MM.1S (cell line): ENCODE results near the gene GBP3.

Experiments used
- EZH2 ChIP-seq: fragments of 300-600 bp; sonication (generic); optimal IDR thresholded peaks from 2 replicates; pipeline ENCODE3; 2017; ENCODE audit warnings: low read depth, mild to moderate bottlenecking, antibody characterized with exemption, low read length, mixed read lengths
- EZH2phosphoT487 ChIP-seq: fragments of 300-600 bp; sonication (generic); IDR thresholded peaks from 2 replicates; pipeline ENCODE4 v1.6.1; 2018; ENCODE audit warnings: antibody characterized with exemption, low read length
- TF ChIP-seq, protein P1 (sequence below): fragments of 300-600 bp; sonication (generic); IDR thresholded peaks from 2 replicates; pipeline ENCODE4 v1.5.1; 2016; ENCODE audit warnings: antibody characterized with exemption, low read length, mixed read lengths

DNA sequence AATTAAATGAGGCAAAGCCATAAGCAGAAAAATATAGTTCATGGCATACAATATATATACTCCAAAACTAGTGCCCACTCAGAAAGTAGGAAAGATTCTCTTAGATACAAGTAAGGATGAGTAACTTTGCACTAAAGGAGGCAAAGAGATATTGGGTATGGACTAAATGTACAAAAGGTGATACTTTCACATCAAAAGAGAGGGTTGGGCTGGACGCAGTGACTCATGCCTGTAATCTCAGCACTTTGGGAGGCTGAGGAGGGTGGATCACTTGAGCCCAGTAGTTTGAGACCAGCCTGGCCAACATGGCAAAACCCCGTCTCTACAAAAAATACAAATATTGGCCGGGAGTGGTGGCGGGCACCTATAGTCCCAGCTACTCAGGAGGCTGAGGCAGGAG lies 37.0 kb downstream of the GBP3 start:
- TF ChIP-seq, protein P1, sequence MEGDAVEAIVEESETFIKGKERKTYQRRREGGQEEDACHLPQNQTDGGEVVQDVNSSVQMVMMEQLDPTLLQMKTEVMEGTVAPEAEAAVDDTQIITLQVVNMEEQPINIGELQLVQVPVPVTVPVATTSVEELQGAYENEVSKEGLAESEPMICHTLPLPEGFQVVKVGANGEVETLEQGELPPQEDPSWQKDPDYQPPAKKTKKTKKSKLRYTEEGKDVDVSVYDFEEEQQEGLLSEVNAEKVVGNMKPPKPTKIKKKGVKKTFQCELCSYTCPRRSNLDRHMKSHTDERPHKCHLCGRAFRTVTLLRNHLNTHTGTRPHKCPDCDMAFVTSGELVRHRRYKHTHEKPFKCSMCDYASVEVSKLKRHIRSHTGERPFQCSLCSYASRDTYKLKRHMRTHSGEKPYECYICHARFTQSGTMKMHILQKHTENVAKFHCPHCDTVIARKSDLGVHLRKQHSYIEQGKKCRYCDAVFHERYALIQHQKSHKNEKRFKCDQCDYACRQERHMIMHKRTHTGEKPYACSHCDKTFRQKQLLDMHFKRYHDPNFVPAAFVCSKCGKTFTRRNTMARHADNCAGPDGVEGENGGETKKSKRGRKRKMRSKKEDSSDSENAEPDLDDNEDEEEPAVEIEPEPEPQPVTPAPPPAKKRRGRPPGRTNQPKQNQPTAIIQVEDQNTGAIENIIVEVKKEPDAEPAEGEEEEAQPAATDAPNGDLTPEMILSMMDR = no peak
- TF ChIP-seq EZH2phosphoT487 = no peak
- TF ChIP-seq EZH2 = no peak
